ENCODE measurements around the gene WNK3.

WNK3 gene

GRCh38 chrX:54237014-54237413 lies 120.8 kb downstream of the WNK3 start:
- FAIRE-seq = no peak

DNA sequence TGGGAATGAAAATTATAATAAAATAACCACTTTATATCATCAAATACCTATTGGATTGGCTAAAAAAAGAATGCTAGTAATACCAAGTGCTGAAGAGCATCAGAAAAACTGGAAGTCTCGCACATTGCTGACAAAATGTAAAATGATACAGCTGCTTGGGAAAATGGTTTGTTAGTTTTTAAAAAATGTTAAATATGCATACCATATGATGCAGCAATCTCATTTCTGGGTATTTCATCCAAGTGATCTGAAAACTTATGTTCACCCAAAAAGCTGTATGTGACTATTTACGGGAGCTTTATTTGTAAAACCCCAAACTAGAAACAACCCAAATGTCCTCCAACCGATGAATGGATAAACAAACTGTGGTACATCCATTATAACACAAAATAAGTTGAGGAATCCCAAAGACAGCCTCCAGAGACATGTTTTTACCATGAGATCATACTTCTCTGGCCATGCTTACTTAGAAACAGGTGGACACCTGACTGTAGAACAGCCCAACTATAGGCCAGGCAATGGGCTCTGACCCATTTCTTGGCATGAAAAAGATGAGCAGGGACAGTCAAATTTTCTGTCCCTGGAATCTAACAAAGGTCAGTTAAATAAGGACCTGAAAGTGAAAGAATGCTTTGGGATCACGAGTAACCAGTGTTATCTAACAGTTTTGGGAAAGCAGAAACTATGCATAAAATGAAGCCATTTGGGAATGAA lies 127.3 kb downstream of the WNK3 start:
- no peak for FAIRE-seq

GRCh38 chrX:54223581-54223980 lies 134.3 kb downstream of the WNK3 start:
- no peak for FAIRE-seq

GRCh38 chrX:54213603-54214002 lies 144.2 kb downstream of the WNK3 start:
- FAIRE-seq = no peak

- FAIRE-seq = no peak
Observed at GRCh38 chrX:54208531-54208930, 149.3 kb downstream of the WNK3 start.

- no peak for FAIRE-seq
Observed at GRCh38 chrX:54198262-54198661, 159.6 kb downstream of the WNK3 start.

DNA sequence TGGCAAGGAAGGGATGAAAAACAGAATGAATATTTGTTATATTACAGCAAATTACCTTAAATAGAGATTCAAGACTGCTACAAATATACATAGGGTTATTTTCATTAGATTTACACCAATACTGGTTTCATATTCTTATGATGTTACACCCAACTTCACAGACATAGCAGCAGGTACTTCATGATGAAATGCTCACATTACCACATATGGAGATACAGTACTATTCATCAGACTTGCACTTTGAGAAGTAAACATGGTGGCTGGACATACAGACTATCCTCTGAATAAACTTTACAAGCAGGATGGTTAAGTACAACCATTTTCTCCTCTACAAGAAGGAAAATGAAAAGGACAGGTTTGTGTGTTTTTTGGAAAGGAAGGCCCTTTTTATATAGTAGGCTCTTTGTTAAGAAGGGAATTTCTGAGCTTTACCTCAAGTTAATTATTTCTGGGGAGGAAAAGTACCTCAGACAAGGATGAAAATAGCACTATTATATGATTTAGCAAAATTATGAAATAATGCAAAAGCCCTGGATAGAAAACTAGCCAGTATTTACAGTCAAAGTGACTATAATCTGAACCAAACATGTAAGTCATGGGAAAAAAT lies 162.8 kb downstream of the WNK3 start:
- FAIRE-seq = no peak

GRCh38 chrX:54193085-54193821 lies 164.6 kb downstream of the WNK3 start:
- no peak for FAIRE-seq

DNA sequence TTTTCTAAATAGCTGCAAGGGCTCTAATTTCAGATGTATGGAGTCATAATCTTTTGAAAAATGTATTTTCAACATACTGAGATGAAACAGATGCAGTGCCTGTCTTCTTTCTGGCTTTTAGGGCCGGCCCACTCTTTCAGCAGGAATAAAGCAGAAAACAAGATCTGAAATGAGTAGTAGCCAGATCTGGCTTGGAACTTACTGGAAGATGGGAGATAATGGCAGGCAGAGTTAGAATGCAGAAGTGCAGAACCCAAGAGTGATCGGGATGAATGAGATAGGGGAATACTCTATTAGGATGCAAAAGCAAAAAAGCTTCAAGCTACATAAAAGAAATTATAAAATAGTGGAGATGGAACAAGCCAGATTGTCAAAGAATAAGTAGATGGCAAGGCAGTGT lies 173.4 kb downstream of the WNK3 start:
- FAIRE-seq = no peak

DNA sequence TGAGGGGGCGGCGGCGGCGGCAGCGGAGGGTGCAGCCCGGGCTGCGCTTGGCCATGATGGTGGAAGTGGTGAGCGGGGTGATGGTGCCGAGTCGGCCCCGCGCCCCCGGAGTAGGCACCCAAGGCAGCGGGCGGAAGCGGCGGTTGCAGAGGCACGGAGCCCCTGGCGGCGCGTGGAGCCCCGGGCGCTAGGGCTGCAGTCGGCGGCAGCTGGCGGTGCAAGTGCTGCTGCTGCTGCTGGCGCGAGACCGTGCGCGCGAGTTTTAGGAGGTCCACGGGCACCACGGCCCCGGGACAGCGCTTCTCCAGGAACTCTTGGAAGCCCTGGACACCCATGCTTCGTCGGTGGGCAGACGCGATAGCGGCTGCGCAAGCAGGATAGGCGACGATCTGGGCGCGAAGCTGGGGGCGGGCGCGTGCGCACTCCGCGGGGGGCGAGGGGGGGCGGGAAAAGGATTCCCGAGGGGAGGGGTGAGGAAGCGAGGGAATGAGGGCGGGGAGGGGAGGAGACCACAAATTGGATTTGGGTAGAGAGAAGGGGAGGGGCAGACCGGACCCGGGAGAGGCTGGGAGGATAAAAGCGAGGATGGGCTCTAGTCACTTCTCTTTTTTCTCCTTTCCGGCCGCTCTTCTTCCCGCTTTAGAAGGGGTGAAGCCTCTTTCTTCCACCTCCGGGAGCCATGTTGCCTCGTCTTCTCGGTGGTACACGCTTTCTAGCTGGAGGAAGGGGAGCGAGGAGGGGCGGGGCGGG lies 174.8 kb downstream of the WNK3 start, which contains the start of gene FAM120C:
Gene FAM120C, minus strand, starts transcription at position 391 of the 750 bp plus-strand sequence. Its CDS starts 56 bp downstream, at position 335.
- FAIRE-seq = no peak

GRCh38 chrX:54182194-54182863 lies 175.5 kb downstream of the WNK3 start:
- no peak for FAIRE-seq

GRCh38 chrX:54181202-54181953 lies 176.5 kb downstream of the WNK3 start:
- no peak for FAIRE-seq

GRCh38 chrX:54180403-54180802 lies 177.4 kb downstream of the WNK3 start:
- no peak for FAIRE-seq

GRCh38 chrX:54178100-54178940 lies 179.5 kb downstream of the WNK3 start:
- no peak for FAIRE-seq

GRCh38 chrX:54177306-54177705 lies 180.5 kb downstream of the WNK3 start:
- no peak for FAIRE-seq

DNA sequence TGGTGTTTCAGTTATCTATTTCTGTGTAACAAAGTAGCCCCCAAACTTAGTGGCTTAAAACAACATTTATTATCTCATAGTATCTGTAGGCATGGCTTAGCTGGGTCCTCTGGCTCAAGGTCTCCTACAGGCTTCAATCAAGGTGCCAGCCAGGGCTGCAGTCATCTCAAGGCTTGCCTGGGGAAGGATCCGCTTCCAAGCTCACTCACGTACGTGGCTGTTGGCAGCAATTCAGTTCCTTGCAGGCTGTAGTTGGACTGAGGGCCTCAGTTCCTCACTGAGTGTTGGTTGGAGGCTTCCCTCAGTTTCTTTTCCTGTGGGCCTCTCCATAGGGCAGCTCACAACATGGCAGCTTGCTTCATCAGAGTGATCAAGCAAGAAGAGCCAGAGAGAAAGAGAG lies 184.1 kb downstream of the WNK3 start:
- no peak for FAIRE-seq

DNA sequence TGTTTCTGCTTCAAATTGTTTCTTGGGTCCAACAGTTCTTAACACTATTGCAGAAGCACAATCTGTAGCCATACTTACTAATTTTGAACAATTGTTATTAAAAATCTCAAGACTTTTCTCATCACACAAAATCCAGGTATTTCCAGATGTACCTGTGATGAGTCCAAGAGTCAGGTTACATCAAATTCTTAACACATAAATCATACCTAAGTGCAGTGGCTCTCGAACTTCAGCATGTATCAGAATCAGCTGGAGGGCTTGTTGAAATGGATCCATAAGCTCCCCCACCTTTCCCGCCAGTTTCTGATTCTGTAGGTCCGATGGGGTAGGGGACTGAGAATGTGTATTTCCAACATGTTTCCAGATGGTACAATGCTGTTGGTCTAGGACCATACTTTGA lies 185.4 kb downstream of the WNK3 start:
- FAIRE-seq = no peak

GRCh38 chrX:54171527-54172250 lies 186.2 kb downstream of the WNK3 start:
- FAIRE-seq = no peak

- FAIRE-seq = no peak
Observed at GRCh38 chrX:54171091-54171490, 186.8 kb downstream of the WNK3 start.

DNA sequence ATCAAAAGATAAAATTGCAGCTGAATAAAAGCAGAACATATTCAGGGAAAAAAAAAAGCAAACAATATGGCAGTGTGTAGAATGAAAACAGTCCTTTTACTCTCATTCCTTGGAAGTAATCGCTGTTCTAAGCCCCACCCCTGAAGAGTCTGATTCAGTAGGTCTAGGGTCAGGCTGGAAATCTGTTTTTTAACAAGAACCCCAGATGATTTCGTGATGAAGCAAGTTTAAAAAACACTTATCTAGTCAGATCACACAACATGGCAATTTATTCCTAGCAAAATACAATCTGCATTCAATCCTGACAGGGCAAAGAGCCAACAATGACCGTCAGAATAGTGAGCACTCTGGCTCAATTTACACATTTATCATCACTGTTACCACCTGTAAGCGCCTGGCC lies 190.9 kb downstream of the WNK3 start:
- no peak for FAIRE-seq
